ENCODE data around the gene TBXAS1. TPM values are rescaled to one million over a fixed set of nuclear protein-coding genes. Genes with fewer than 3 reads are reported as not detected.

TBXAS1 gene
- polyA plus RNA-seq, 1 donor from 2014 or later = 0.93 TPM

- no peak overlapping the region for H3K9ac ChIP-seq (ENCODE audit: low read length)
- no peaks in the 10 kb centered on the region for H3K27me3 ChIP-seq (ENCODE audit: insufficient read depth, low read depth, low read length)
- H3K79me2 ChIP-seq (replicated peaks; ENCODE audit: insufficient read depth, low read length) = no peaks in the 10 kb centered on the region
- H3K4me3 ChIP-seq (ENCODE audit: low read length) = no peak overlapping the region
- H4K20me1 ChIP-seq (ENCODE audit: insufficient read depth) = no peaks in the 10 kb centered on the region
- no peak overlapping the region for H3K4me2 ChIP-seq (ENCODE audit: low read length)
- H3K9me2 ChIP-seq (ENCODE audit: insufficient read depth, low read length) = no peaks in the 10 kb centered on the region
- TF ChIP-seq REST (IDR thresholded peaks at IDR 0.05; ENCODE audit: borderline replicate concordance) = no peak
- no peak for TF ChIP-seq EP300 (conservative IDR thresholded peaks at IDR 0.05; ENCODE audit: poor library complexity, severe bottlenecking)
- H3K36me3 ChIP-seq (ENCODE audit: insufficient read depth, low read length) = no peaks in the 10 kb centered on the region
- no peaks in the 10 kb centered on the region for H3F3A ChIP-seq (ENCODE audit: insufficient read depth, low read length, poor library complexity, severe bottlenecking)
- H2AFZ ChIP-seq (ENCODE audit: low read depth, low read length) = no peak overlapping the region
- H3K27ac ChIP-seq (ENCODE audit: low read length) = no peak overlapping the region
- H3K9me3 ChIP-seq (ENCODE audit: low read length) = no peaks in the 10 kb centered on the region
Measured at GRCh38 chr7:140008755-140009610, 179.9 kb downstream of the TBXAS1 start.

- Histone ChIP-seq H2AFZ (ENCODE audit: low read depth, low read length) (no peak overlapping the region), H3K27ac (ENCODE audit: low read length) (no peak overlapping the region), H3K36me3 (ENCODE audit: insufficient read depth, low read length) (no peaks in the 10 kb centered on the region), H3K27me3 (ENCODE audit: insufficient read depth, low read depth, low read length) (no peaks in the 10 kb centered on the region), H3K79me2 (replicated peaks; ENCODE audit: insufficient read depth, low read length) (no peaks in the 10 kb centered on the region), H3K9me3 (ENCODE audit: low read length) (no peaks in the 10 kb centered on the region), H3K9ac (ENCODE audit: low read length) (no peak overlapping the region), H3F3A (ENCODE audit: insufficient read depth, low read length, poor library complexity, severe bottlenecking) (no peaks in the 10 kb centered on the region), H3K4me3 (ENCODE audit: low read length) (no peak overlapping the region), H3K9me2 (ENCODE audit: insufficient read depth, low read length) (no peaks in the 10 kb centered on the region), H4K20me1 (ENCODE audit: insufficient read depth) (no peaks in the 10 kb centered on the region), H3K4me2 (ENCODE audit: low read length) (no peak overlapping the region)
- TF ChIP-seq SMC3 (conservative IDR thresholded peaks at IDR 0.05; ENCODE audit: poor library complexity) (no peak), TAF1 (IDR thresholded peaks at IDR 0.05; ENCODE audit: low read depth) (no peak), CTCF (IDR thresholded peaks at IDR 0.05; ENCODE audit: poor library complexity, severe bottlenecking) (no peak), REST (IDR thresholded peaks at IDR 0.05; ENCODE audit: borderline replicate concordance) (no peak), RAD21 (conservative IDR thresholded peaks at IDR 0.05) (no peak), MXI1 (conservative IDR thresholded peaks at IDR 0.05; ENCODE audit: poor library complexity, severe bottlenecking) (no peak), EP300 (conservative IDR thresholded peaks at IDR 0.05; ENCODE audit: poor library complexity, severe bottlenecking) (no peak), POLR2AphosphoS5 (IDR thresholded peaks at IDR 0.05) (no peak), EZH2 (IDR thresholded peaks at IDR 0.05; ENCODE audit: borderline replicate concordance, insufficient read depth, low read length, poor library complexity, severe bottlenecking) (no peak)
Measured at GRCh38 chr7:140009735-140010134, 180.7 kb downstream of the TBXAS1 start.

Measured in neural cell (in vitro differentiated cells).